Erythroblast (primary cell): ENCODE measurements around the gene TTC21A.

ENCODE experiments used
- DNase-seq, 2 experiments: peaks; one replicate each; lab custom pipeline; 2025; lab: John Stamatoyannopoulos, UW
- GATA1 ChIP-seq: IDR thresholded peaks from 2 replicates; pipeline ENCODE4 v1.6.1; 2011; ENCODE audit warnings: low read depth, mild to moderate bottlenecking, control low read depth, low read length, moderate library complexity
- POLR2A ChIP-seq: IDR thresholded peaks from 2 replicates; pipeline ENCODE4 v1.6.1; 2011; ENCODE audit warnings: mild to moderate bottlenecking, low read length

Gene TTC21A

DNA sequence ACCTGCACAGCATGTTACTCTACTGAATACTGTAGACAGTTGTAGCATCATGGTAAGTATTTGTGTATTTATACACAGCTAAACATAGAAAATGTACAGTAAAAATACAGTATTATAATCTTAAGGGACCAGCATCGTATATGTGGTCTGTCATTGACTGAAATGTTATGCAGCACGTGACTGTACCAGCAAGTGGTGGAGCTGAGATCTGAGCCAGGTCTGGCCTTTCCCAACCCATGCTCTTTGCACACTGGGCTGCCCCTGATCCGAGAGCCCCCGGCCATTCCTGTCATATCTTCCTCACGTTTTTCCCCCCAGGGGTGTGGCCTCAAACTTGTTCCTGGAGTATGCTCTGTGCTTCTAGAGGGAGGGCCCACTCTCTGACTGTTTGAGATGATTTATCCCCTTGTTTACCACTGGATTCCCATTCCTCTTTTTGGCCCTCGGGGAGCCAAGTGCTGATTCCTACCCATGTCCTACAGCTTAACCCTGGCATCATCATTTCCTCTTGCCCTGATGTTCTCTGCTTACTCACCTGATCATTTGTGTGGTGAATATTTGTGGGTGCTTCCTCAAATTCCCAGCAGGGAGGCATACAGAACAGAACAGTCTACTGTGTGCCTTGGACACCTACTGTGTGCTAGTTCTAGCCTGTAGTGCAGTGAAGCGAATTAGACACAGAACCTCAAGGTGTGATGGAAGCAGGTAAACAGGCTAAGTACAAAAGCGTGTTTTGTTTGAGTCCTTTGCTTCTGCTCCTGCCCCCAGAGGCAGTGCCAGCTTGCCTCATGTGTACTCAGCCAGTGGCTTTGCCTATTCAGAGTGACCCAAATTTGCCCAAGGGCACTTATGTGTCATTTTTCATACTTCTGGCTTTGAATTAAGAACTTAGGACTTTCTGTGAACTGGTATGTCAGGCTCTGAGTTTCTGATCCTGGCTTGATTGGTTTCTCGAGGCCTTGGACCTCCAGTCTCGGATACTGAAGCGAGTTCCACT, 24.9 kb downstream of the TTC21A start:
- TF ChIP-seq POLR2A (no peak), GATA1 (no peak)
- no peak for DNase-seq

GRCh38 chr3:39133093-39133490, 25.6 kb downstream of the TTC21A start:
- TF ChIP-seq GATA1 (no peak), POLR2A (no peak)
- no peak for DNase-seq

GRCh38 chr3:39133822-39134221, 26.3 kb downstream of the TTC21A start:
- no peak for DNase-seq
- TF ChIP-seq GATA1 (no peak), POLR2A (no peak)

- no peak for DNase-seq
- TF ChIP-seq POLR2A: no peak
- no peak for TF ChIP-seq GATA1
Observed at GRCh38 chr3:39134305-39134704, 26.8 kb downstream of the TTC21A start.

DNA sequence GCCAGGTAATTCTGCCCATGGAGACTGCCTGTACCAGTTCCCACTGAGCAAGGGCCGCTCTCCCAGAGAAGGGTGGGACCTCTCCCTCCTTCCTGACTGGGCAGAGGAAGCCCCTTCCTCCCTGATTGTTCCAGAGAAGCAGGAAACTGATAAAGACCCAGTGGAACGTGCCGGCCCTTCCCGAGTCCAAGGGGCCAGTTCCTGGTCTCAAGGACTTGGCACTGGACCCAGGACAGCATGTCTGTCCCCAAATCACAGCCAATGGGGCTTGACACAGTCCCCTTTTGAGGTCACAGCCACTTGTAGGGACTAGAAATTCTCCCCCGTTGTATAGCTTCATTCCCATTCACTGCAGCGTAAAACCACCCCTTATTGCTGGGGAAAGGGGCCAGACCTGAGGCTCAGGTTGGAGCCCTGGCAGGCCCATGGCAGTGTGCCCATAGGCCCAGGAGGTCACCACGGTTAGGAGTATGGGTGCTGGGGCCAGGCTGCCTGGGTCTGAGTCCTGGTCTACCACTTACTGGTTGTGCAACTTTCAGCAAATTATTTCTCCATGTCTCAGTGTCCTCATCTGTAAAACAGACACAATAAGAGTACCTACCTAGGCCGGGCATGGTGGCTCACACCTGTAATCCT, 27.8 kb downstream of the TTC21A start:
- no peak for DNase-seq
- TF ChIP-seq GATA1 (no peak), POLR2A (no peak)

- no peak for DNase-seq
- no peak for TF ChIP-seq GATA1
- no peak for TF ChIP-seq POLR2A
Observed at GRCh38 chr3:39136533-39137434, 29.3 kb downstream of the TTC21A start.

DNA sequence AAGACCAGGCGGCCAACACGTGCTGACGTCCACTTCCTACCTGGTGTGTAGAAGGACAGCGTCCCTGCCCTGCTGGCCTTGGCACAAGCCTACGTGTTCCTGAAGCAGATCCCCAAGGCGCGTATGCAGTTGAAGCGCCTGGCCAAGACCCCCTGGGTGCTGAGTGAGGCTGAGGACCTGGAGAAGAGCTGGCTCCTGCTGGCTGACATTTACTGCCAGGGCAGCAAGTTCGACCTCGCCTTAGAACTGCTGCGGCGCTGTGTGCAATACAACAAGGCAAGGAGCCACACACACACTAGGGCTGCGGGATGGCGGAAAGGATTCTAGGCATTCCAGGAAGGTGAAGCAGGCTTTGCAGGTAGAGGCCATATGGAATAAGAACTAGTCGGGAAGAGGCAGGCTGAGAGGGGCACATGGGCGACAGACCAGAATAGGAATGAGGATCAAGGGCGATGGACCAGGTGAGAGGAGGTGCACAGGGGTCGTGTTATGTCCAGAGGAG, 30.0 kb downstream of the TTC21A start:
- TF ChIP-seq POLR2A: no peak
- no peak for TF ChIP-seq GATA1
- no peak for DNase-seq

GRCh38 chr3:39137991-39138803, 30.7 kb downstream of the TTC21A start:
- DNase-seq: no peak
- TF ChIP-seq POLR2A (no peak), GATA1 (no peak)

DNA sequence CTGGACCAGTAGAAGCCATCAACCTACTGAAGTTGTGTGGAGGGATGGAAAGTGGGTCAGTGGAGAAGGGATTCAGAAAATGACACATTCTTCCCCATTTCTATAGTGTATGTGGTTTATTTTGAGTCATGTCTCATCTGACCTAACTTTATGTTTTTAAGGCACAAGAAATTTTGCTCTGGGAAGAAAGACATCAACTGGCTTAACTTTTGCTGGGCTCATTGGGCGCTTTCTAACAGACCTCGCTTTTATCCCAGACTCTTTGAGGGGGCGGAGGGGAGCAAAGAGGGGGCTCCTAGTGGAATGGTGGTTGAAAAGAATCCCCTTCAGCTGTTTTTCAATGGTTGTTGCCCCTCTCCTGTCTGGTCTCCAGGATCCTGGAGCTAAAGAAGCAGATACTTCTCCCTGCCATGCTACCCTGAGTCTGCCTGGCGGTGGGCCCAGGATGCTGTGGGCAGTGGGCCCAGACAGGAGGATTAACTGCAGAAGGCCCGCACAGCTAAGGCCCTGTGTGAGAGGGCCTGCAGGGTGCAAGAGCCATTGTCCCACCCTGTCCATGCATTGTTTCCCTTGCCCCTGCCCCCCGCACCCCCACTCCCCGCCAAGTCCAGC, 31.4 kb downstream of the TTC21A start:
- DNase-seq: no peak
- TF ChIP-seq GATA1 (no peak), POLR2A (no peak)

DNA sequence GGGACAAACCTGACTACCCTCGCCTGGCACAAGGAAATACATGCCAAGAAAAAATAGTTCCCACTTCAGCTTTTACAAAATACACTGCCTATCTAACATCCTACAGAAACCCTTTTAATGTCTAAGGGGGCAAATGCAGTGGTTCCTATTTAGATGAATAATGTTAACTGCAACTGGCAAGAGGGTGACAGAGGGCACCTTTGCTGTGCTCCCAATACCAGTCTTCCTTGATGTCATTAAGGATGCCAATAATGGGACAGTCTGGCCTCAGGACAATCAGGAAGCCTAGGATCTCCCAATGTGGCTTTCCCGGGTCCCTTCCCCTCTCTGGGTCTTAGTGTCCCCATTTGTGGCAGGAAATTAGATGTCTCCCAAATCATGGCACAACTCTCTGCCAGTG, 32.0 kb downstream of the TTC21A start:
- DNase-seq: no peak
- TF ChIP-seq POLR2A (no peak), GATA1 (no peak)

- no peak for TF ChIP-seq POLR2A
- TF ChIP-seq GATA1: no peak
Observed at GRCh38 chr3:39140341-39140971, 33.0 kb downstream of the TTC21A start.

More at GRCh38 chr3:39140341-39140971, 33.0 kb downstream of the TTC21A start:
- DNase-seq: no peak
